Stimulated activated memory B cell treated with anti-CD40 and anti-IgM and Interleukin-4, amounts not matched to agents 10 μg/mL and 1 μg/mL and 100 μg/mL, for 72 hours (primary cell): ENCODE results near the gene AKNA.
A peak's percentile ranks its signal among the peaks of the same experiment; 100 is the strongest.

Source experiments
- ATAC-seq: fragments of 150-1000 bp; cut with Tn5 transposase; 2 replicates; pipeline ENCODE4 v1.10.0; 2021
- H3K27ac Mint-ChIP-seq: one replicate; pipeline ENCODE4 v1.8.0; 2022; ENCODE audit warnings: mild to moderate bottlenecking, mixed read lengths
- H3K27me3 Mint-ChIP-seq: one replicate; pipeline ENCODE4 v1.8.0; 2022; ENCODE audit warnings: mixed read lengths
- H3K36me3 Mint-ChIP-seq: one replicate; pipeline ENCODE4 v1.8.0; 2022; ENCODE audit warnings: mixed read lengths
- H3K4me1 Mint-ChIP-seq: one replicate; pipeline ENCODE4 v1.8.0; 2022; ENCODE audit warnings: mixed read lengths
- H3K4me3 Mint-ChIP-seq: one replicate; pipeline ENCODE4 v1.8.0; 2022; ENCODE audit warnings: mild to moderate bottlenecking, moderate library complexity, mixed read lengths
- H3K9me3 Mint-ChIP-seq: one replicate; pipeline ENCODE4 v1.8.0; 2022; ENCODE audit warnings: mixed read lengths

Gene AKNA

DNA sequence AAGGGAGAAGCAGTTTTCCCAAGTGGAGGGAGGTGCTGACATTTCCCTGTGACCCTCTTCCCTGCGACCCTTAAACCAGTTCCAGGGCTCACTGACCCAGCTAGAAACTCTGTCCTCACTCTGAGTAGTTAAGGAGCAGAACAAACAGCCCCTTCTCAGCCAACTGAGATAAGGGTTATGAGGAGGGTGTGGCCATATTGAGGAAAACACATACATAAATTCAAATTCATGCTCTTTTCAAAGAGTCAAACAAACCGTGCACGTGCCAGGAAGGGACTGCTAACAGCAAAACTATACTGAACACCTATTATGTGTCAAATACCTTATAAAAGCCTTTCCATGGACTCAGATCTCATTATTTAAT, 4.9 kb upstream of the AKNA start:
- ATAC-seq: no peak
- H3K4me3 Mint-ChIP-seq: peak overlapping the region; percentile 25
- H3K27ac Mint-ChIP-seq: peak overlapping the region; percentile 87
- H3K27me3 Mint-ChIP-seq: no peaks in the 10 kb centered on the region
- peaks cover 48% of the 10 kb centered on the region for H3K36me3 Mint-ChIP-seq
- peaks cover 96% of the 10 kb centered on the region for H3K4me1 Mint-ChIP-seq
- H3K9me3 Mint-ChIP-seq: no peaks in the 10 kb centered on the region

DNA sequence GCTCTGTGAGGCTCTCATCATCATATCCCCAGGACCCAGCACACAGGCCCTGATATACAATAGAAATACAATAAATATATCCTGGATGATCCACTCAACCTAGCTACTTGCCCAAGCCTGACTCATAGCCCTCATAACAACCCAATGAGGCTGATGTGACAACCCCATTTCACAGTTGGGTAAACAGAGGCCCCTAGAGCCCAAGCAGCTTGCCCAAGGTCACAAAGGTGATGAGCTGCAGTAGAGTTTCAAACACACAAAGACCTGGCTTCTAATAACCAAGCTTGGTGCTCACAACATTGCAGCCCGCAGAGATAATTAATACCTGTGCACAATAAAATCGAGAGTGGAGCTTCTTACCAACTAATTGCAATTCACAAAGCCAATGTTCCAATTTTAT, 3.2 kb upstream of the AKNA start:
- ATAC-seq: no peak
- Mint-ChIP-seq H3K9me3 (no peaks in the 10 kb centered on the region), H3K36me3 (peaks cover 66% of the 10 kb centered on the region), H3K27ac (peak overlapping the region; percentile 92), H3K27me3 (no peaks in the 10 kb centered on the region), H3K4me3 (peak overlapping the region; percentile 99), H3K4me1 (peaks cover 81% of the 10 kb centered on the region)

DNA sequence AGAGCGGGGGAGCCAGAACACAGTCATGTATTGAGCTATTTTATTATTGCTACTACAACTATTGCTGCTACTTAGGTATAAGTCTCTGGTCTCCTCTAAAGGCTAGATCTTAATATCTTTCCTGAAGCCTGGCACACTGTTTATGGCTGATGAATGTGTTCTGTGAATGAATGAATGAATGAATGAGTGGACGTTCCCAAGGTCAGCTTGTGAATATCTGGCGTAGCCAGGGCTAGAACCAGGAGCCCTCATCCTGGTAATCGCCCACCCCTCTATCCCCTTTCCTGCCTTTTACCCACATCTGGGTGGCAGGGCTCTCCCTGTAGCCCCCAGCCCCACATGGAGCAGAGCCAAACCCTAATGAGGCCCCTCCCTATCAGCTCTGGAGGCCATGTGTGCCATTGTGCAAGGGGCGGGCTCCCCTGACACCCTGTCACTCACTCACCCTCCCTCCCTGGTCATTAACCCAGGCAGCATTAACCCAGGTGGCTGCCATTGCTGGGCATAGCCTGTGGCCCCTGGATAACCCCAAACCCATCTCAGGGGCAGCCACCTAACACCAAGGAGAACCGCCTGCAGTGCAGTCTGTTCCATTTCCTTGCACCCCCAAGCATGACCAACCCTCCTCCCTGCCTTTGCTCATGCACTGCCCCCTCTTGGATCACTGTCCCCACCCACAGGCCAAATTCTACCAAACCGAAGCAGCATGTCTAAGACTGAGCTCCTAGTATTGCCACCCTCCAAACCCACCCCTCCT, 2.0 kb upstream of the AKNA start:
- Mint-ChIP-seq H3K36me3 (peaks cover 65% of the 10 kb centered on the region), H3K4me3 (peak overlapping the region; percentile 99), H3K9me3 (no peaks in the 10 kb centered on the region), H3K27ac (peak overlapping the region; percentile 92), H3K4me1 (peaks cover 80% of the 10 kb centered on the region), H3K27me3 (no peaks in the 10 kb centered on the region)
- ATAC-seq: no peak

DNA sequence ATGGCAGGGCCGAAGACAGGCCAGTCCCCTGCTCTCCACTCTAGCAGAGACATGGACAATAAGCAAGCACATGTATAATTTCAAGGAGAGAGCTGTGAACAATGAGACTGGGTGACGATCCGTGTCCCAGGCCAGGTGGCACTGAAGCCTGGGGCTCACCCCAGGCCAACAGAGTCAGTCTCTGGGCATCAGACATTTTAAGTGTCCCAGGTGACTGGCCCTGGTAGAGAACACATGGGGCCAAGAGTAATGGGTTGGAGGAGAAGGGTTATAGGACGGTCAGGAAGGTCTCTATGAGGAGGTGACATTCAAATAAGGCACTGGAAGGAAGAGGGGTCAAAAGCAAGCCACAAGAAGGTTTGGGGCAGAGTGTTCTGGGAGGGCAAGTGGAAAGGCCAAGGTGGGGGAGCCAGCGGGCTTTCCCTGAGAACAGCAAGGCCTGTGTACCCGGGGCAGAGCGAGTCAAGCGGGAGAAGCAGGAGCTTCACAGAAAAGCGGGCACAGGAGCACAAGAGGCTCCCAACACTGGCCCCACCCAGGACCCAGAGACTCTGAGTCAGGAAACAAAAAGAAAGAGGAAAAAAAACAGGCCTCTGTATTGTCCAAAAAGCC, 1.1 kb upstream of the AKNA start:
- no peaks in the 10 kb centered on the region for H3K9me3 Mint-ChIP-seq
- ATAC-seq: no peak
- H3K36me3 Mint-ChIP-seq: peaks cover 60% of the 10 kb centered on the region
- peaks cover 79% of the 10 kb centered on the region for H3K4me1 Mint-ChIP-seq
- H3K27me3 Mint-ChIP-seq: no peaks in the 10 kb centered on the region
- peak overlapping the region; percentile 92 for H3K27ac Mint-ChIP-seq
- H3K4me3 Mint-ChIP-seq: peak overlapping the region; percentile 99

DNA sequence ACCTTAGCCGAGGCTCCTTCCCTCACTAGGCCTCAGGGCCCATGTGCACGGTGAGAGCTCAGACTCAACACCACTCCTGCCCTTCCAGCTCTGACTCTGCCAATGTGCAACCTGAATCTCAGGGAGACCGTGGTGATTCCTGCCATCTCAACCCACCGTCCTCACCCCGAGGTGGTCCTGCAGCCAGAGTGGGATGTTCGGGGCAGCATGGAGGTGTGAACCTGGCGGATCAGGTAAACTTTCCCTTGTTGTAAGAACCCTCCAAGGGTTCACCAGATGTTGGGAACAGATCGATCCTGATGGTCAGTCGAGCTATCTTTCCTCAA, 538 bp upstream of the AKNA start:
- Mint-ChIP-seq H3K4me3 (peak overlapping the region; percentile 99), H3K4me1 (peaks cover 79% of the 10 kb centered on the region), H3K27ac (peak overlapping the region; percentile 92), H3K27me3 (no peaks in the 10 kb centered on the region), H3K9me3 (no peaks in the 10 kb centered on the region), H3K36me3 (peaks cover 60% of the 10 kb centered on the region)
- ATAC-seq: no peak

DNA sequence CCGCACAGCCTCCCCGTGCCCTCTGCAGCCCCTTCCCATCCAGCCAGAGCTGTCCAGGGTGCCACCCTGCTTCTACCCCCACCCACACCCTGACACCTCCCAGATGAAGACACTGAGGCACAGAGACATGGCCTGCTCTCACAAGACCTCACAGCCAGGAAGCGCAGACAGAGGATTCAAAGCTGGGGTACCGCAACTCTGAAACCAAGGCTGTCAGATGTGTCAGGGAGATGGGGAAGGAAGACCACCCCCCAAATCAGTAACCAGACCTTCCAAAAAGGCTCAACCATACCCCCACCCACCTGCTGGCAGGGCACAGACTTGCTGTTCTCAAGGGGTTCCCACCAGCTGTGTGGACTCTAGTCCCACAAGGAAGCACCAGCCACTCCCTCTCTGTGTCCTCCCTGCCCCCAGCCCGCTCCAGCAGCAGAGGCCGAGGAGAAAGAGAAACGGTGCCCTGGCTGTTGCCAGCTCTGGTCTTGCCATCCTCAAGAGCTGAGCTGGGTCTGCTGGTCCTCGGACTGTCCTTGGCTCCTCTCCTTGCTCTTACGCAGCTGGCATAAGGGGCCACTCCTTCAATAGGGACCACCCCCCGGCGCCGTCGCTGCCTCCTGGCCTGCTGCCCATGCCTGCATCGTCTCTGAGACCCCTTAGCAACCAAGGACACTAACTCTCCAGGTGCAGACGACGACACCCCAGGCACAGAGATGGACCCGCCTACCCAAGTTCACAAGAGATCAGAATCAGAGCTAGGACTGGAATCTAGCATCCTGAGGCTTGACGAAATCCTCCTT, 699 bp downstream of the AKNA start:
- Mint-ChIP-seq H3K9me3 (no peaks in the 10 kb centered on the region), H3K27me3 (no peaks in the 10 kb centered on the region), H3K36me3 (peaks cover 65% of the 10 kb centered on the region), H3K4me1 (peaks cover 82% of the 10 kb centered on the region), H3K27ac (peak overlapping the region; percentile 92), H3K4me3 (peak overlapping the region; percentile 99)
- no peak for ATAC-seq

DNA sequence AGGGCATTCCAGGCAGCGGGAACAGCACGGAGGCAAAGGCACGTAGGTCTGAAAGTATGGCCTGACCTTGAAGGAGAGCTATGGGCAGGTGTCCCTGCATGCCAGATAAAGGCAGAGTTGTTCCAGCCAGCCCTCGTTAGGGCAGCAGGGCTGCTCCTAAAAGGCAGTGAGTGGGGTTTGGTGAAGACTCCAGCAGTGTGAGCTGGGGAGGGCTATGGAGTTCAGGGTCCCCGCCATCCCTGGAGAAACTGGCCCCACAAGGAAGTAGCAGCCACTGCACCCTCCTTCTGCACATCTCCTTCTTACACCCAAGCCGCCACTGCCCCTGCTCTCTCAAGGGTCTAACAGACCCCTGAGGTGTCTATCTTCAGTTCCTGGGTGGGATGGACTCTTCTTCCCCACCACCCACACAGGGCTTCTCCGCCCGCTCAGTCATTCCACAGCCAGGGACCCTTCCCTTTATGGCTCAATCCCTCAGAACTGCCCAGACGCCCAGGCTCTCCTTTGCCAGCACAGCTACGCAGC, 1.4 kb downstream of the AKNA start:
- H3K27me3 Mint-ChIP-seq: no peaks in the 10 kb centered on the region
- H3K4me1 Mint-ChIP-seq: peaks cover 82% of the 10 kb centered on the region
- ATAC-seq: no peak
- H3K9me3 Mint-ChIP-seq: no peaks in the 10 kb centered on the region
- peaks cover 70% of the 10 kb centered on the region for H3K36me3 Mint-ChIP-seq
- peak overlapping the region; percentile 92 for H3K27ac Mint-ChIP-seq
- peak overlapping the region; percentile 99 for H3K4me3 Mint-ChIP-seq

DNA sequence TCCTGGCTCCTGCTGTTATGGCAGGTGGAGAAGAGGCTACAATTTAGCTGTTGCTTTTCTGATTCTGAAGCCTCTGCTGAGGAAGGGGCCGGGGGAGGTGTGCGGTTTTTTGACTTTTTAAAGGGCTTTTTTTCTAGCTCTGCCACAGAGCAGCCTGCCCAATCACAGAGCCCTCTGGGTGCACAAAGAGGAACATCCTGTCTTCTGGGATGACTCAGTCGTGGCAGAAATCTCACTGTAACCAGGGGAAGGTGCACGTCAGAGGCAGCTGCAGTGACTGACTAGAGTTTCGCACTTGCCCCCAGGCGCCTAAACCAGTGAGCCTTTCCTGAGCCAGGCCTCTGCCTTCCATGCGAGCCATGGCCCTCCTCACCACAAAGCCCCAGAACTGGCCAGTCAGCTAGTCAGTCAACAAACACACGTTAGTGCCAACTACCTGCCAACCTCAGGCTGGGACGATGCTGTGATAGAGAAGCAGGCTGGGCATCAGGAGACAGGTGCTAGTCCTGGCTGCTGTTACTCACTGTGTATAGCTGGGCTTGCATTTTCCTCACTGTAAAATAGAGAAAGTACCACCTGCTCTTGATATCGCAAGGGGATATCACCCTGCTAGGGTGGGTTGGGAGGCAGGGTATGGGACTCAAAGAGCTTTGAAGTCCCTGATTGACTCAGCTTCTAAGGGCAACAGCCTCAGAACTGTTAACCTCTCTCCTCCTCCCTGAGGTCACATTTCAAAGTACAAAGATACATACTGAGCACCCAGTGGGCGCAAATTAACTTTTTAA, 2.2 kb downstream of the AKNA start:
- Mint-ChIP-seq H3K36me3 (peaks cover 67% of the 10 kb centered on the region), H3K4me1 (peaks cover 77% of the 10 kb centered on the region), H3K4me3 (peak overlapping the region; percentile 99)

DNA sequence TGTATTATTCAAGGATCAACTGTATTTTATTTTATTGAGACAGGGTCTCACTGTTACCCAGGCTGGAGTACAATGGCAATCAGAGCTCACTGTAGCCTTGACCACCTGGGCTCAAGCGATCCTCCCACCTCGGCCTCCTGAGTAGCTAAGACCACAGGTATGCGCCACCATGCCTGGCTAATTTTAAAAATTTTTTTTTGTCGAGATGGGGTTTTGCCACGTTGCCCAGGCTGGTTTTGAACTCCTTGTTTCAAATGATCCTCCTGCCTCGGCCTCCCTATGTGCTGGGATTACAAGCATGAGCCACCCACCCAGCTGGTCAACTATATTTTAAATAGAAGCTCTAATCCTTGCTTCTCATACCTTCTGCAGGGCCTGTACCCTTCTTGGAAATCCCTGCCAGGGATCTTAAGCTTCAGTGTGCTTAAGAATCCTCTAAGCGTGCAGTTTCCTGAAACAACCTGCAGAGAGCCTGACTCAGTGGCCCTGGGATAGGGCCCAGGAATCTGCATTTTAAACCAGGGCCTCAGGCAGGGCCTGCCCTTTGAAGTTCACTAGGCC, 2.9 kb downstream of the AKNA start:
- H3K9me3 Mint-ChIP-seq: no peaks in the 10 kb centered on the region
- no peak for ATAC-seq
- H3K36me3 Mint-ChIP-seq: peaks cover 64% of the 10 kb centered on the region
- H3K27ac Mint-ChIP-seq: peak overlapping the region; percentile 92
- peak overlapping the region; percentile 99 for H3K4me3 Mint-ChIP-seq
- H3K27me3 Mint-ChIP-seq: no peaks in the 10 kb centered on the region
- peaks cover 75% of the 10 kb centered on the region for H3K4me1 Mint-ChIP-seq

More for the DNA sequence above, 2.2 kb downstream of the AKNA start:
- H3K27me3 Mint-ChIP-seq: no peaks in the 10 kb centered on the region
- peak; percentile 94 for ATAC-seq
- no peaks in the 10 kb centered on the region for H3K9me3 Mint-ChIP-seq
- H3K27ac Mint-ChIP-seq: peak overlapping the region; percentile 92

DNA sequence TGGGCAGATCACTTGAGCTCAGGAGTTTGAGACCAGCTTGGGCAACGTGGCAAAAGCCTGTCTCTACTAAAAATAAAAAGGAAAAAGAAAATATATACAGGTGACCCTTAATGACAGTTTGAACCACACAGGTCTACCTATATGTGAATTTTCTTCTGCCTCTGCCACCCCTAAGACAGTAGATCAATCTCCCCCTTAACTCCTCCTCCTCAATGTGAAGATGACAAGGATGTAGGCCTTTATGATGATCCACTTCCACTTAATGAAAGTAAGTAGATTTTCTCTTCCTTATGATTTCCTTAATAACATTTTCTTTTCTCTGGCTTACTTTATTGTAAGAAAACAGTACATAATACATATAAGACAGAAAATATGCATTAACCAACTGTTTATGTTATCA, 3.4 kb downstream of the AKNA start:
- Mint-ChIP-seq H3K4me1 (peaks cover 73% of the 10 kb centered on the region), H3K9me3 (no peaks in the 10 kb centered on the region), H3K36me3 (peaks cover 66% of the 10 kb centered on the region), H3K27me3 (no peaks in the 10 kb centered on the region), H3K4me3 (peak overlapping the region; percentile 99), H3K27ac (peak overlapping the region; percentile 92)
- ATAC-seq: no peak

DNA sequence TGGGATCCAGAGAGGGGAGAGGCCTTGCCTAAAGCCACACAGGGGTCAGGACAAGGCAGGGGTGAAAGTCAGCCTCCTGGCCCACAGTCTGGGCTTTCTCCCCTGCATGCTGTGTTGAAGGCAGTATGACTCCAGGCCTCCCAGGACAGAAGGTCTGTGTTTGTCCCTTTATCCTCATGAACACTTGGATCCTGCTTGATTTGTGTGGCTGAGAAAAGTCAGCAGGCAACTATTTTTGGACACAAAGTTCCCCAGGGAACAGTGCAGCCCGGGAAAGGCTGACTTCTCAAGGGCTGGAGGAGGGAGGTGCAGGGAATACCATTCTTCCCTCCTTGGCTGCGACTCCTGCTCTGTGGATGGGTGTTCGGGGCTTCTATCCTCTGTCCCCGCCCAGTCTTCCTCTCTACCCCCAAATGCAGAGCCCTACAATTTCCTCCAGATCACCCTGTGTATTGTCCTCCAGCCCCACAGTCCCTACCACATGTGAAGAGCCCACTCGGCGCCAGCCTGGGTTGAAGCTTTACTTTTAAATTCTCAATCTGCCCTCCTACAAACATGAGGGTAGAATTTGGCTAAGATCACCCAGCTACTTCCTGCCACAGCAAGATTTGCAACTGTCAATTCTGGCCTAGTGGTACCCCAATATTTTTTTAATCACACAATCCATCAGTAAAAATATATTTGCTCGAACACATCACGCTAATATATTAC, 4.1 kb downstream of the AKNA start:
- H3K27me3 Mint-ChIP-seq: no peaks in the 10 kb centered on the region
- H3K4me3 Mint-ChIP-seq: peak overlapping the region; percentile 99
- peaks cover 73% of the 10 kb centered on the region for H3K4me1 Mint-ChIP-seq
- ATAC-seq: no peak
- H3K27ac Mint-ChIP-seq: peak overlapping the region; percentile 92
- H3K9me3 Mint-ChIP-seq: no peaks in the 10 kb centered on the region
- peaks cover 66% of the 10 kb centered on the region for H3K36me3 Mint-ChIP-seq

DNA sequence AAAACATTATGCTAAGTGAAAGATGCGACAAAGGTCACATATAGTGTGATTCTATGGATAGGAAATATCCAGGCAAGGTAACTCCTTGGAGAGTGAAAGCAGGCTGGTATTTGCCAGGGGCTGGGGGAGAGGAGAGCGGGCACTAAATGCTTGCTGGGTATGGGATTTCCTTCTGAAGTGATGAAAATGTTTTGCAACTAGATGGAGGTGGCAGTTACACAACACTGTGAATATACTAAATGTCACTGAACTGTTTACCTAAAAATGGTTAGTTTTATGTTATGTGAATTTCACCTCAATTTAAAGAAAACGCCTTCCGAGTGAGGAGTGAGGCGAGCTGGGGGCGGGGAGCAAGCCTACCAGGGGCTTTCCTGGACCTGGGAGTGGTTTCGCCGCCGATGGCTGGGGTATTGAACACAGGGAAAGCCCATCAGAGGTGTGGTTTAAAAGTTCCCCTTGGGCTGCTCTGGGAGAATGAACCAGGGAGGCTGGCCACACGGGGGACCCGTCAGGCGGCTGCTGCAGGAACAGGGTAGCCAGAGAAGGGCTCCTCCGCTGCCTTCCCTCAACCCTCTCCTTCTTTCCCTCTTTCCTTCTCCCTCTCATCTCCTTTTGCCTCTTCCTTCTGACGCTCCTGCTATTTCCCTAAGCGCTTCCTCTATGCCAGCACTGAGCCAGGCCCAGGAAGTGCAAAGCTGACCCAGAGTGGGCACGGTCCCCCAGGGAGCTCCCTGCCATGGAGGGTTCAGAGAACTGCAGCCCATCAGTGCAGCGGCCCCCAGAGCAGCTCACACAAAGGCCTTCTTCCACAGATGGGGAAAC, 4.9 kb downstream of the AKNA start:
- peaks cover 73% of the 10 kb centered on the region for H3K4me1 Mint-ChIP-seq
- H3K9me3 Mint-ChIP-seq: no peaks in the 10 kb centered on the region
- H3K36me3 Mint-ChIP-seq: peaks cover 69% of the 10 kb centered on the region
- peak overlapping the region; percentile 92 for H3K27ac Mint-ChIP-seq
- H3K27me3 Mint-ChIP-seq: no peaks in the 10 kb centered on the region
- peak overlapping the region; percentile 99 for H3K4me3 Mint-ChIP-seq
- peak; percentile 53 for ATAC-seq

DNA sequence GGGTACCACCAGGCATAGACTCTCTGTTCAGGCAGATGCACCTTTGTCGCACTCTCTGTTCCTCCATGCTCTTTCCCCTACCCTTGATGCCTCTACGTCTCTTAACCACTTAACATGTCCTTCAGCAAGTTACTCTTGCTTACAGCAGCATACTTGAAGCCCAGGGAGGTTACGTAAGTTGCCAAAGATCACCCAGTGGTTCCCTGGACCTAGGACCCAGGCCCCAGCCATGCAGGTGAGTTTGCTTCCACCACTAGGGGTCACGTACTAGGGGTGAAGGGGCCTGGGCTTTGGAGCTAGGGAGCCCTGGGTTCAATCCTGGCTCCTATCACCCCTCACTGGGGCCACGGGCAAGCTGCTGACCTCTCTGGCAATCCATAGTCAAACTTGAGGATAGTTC, 8.9 kb downstream of the AKNA start:
- Mint-ChIP-seq H3K36me3 (peaks cover 74% of the 10 kb centered on the region), H3K27me3 (no peaks in the 10 kb centered on the region), H3K27ac (peak overlapping the region; percentile 65), H3K9me3 (no peaks in the 10 kb centered on the region), H3K4me1 (peaks cover 85% of the 10 kb centered on the region), H3K4me3 (peak overlapping the region; percentile 7)
- ATAC-seq: no peak
